GM23338 (cell line): ENCODE measurements around the gene SYCP3.

Experiments used
- CTCF ChIP-seq, 2 experiments: fragments of 200-600 bp in 1 of 2; sonication (generic) in 1 of 2; conservative IDR thresholded peaks; 2 replicates each; pipeline versions ENCODE4 v1.5.1 to v1.6.1; 2016 to 2017; ENCODE audit warnings: antibody characterized with exemption in 2 of 2, low read depth in 2 of 2, mild to moderate bottlenecking in 2 of 2, moderate library complexity in 1 of 2
- ZNF331 ChIP-seq: fragments of 250-450 bp; sonication (Bioruptor Pico); IDR thresholded peaks from 2 replicates; pipeline ENCODE4 v1.5.0; 2020; ENCODE audit warnings: low read depth, mild to moderate bottlenecking, moderate library complexity

GRCh38 chr12:101782273-101782731 is 43.0 kb upstream of the SYCP3 start:
- TF ChIP-seq ZNF331 (CRISPR knock-in tag), result no peak
- TF ChIP-seq CTCF (conservative IDR thresholded peaks at IDR 0.05; ENCODE audit: low read depth in 2 of 2), result no peak
